ENCODE results near the gene TOM1. TPM values are rescaled to one million over a fixed set of nuclear protein-coding genes. Genes with fewer than 3 reads are reported as not detected.

Gene TOM1
- 41.6 and 45.0 TPM in 2 replicates for polyA plus RNA-seq (2013)

DNA sequence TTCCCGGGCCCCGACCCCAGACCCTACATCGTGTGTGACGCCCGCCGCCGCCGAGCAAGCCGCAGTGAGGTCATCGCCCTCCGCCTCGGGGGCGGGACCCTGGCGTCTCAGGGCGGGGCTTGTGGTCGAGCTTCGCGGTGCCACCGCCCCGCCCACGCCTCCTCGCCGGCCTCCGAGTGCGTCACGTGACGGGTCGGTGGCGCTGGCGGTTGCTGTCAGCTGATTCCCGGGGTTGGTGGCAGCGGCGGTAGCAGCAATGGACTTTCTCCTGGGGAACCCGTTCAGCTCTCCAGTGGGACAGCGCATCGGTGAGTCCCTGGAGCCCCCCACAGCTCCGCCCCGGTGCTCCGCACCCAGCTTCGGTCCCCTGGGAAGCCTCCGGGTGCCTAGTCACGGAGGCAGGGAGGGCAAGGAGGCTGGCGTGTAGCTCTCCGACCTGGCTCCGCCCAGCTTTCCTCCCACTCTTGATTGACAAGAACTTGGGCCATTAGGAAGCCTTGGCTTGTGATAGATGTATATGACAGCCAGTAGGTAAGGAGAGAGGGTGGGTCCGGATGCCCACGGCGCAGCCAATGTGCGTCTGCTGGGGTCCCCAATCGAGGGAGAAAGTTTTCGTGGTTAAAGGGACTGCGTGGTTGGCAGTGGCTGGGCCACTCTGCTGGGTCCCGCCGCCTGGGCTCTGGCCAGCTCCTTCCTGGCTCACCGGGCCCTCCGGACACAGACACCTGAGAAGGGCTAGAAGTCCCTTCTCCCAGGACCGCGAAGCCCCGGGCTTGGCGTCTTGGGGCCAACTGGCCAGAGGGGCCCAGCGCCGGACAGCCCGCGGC is at the start of gene TOM1:
Gene TOM1, plus strand, starts transcription at position 222 of the 827 bp plus-strand sequence. Its CDS starts 35 bp downstream, at position 257.
- Histone ChIP-seq H3K9me3 (ENCODE audit: insufficient read depth, low read depth, low read length) (no peaks in the 10 kb centered on the region), H2BK120ac (ENCODE audit: insufficient read depth, low read length, poor library complexity) (peak within 1 kb of the TSS; percentile 29), H3K27ac (ENCODE audit: low read depth, low read length) (peak within 1 kb of the TSS; percentile 88), H3K9ac (ENCODE audit: low read length) (peak within 1 kb of the TSS; percentile 79), H4K8ac (ENCODE audit: low read depth, low read length) (peak within 1 kb of the TSS; percentile 87), H2BK12ac (ENCODE audit: low read length) (peak within 1 kb of the TSS; percentile 2), H2BK5ac (ENCODE audit: low read depth, low read length, poor library complexity) (peak within 1 kb of the TSS; percentile 92), H3K14ac (ENCODE audit: low read length) (peak within 1 kb of the TSS; percentile 75), H3K23ac (ENCODE audit: low read length) (no peak within 1 kb of the TSS), H4K91ac (ENCODE audit: low read depth, low read length) (peak within 1 kb of the TSS; percentile 80), H3K4me3 (ENCODE audit: low read depth, low read length) (peak within 1 kb of the TSS; percentile 87), H3K4ac (ENCODE audit: low read depth, low read length) (peak within 1 kb of the TSS; percentile 38), H3K27me3 (ENCODE audit: insufficient read depth, low read length) (no peaks in the 10 kb centered on the region), H3K4me1 (ENCODE audit: control insufficient read depth in 1 of 2, insufficient read depth in 2 of 2, low read length in 2 of 2) (peaks cover 12% of the 10 kb centered on the region in 2 experiments), H3K4me2 (ENCODE audit: low read length) (peak within 1 kb of the TSS; percentile 87), H3K79me1 (ENCODE audit: low read length) (peaks cover 13% of the 10 kb centered on the region), H3K79me2 (ENCODE audit: control insufficient read depth, insufficient read depth, low read length, poor library complexity) (peaks cover 6% of the 10 kb centered on the region), H4K12ac (ENCODE audit: low read depth, low read length) (peak within 1 kb of the TSS; percentile 54), H3K18ac (ENCODE audit: low read length) (peak within 1 kb of the TSS; percentile 87), H2AK5ac (ENCODE audit: low read length) (peak within 1 kb of the TSS; percentile 42), H2AFZ (ENCODE audit: insufficient read depth, low read length, poor library complexity) (peak within 1 kb of the TSS; percentile 64), H3K36me3 (ENCODE audit: control insufficient read depth in 1 of 2, insufficient read depth in 2 of 2, low read length in 2 of 2) (peaks cover 2 to 5% of the 10 kb centered on the region in 2 experiments)
- WGBS (ENCODE audit: extremely low coverage, insufficient coverage, insufficient read length): no CpG with 5 or more reads among the region's 64 CpGs
- peak; percentile 98 to 100 for DNase-seq

DNA sequence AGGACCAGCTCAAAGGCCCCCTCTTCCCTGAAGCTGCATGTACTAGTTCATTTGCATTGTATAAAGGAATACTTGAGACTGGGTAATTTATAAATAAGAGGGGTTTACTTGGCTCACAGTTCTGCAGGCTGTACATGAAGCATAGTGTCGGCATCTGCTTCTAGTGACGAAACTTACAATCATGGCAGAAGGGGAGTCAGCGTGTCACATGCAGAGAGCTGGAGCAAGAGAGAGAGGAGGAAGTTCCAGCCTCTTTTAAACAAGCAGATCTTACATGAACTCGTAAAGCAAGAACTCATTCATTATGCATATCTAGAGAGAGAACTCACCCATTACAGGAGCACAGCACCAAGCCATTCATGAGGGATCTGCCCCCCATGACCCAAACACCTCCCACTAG is 49.5 kb upstream of the TOM1 start:
- H3K14ac ChIP-seq (ENCODE audit: low read length): no peak overlapping the region
- no peaks in the 10 kb centered on the region for H3K27me3 ChIP-seq (ENCODE audit: insufficient read depth, low read length)
- H2AK5ac ChIP-seq (ENCODE audit: low read length): no peak overlapping the region
- no peak overlapping the region for H3K23ac ChIP-seq (ENCODE audit: low read length)
- no peak overlapping the region for H4K8ac ChIP-seq (ENCODE audit: low read depth, low read length)
- no peak overlapping the region for H4K91ac ChIP-seq (ENCODE audit: low read depth, low read length)
- no peak overlapping the region for H2BK5ac ChIP-seq (ENCODE audit: low read depth, low read length, poor library complexity)
- WGBS (ENCODE audit: extremely low coverage, insufficient coverage, insufficient read length): no CpG with 5 or more reads among the region's 4 CpGs
- no peak overlapping the region for H4K12ac ChIP-seq (ENCODE audit: low read depth, low read length)
- H3K4me3 ChIP-seq (ENCODE audit: low read depth, low read length): no peak overlapping the region
- H2BK12ac ChIP-seq (ENCODE audit: low read length): no peak overlapping the region
- peaks cover 1% of the 10 kb centered on the region for H3K9me3 ChIP-seq (ENCODE audit: insufficient read depth, low read depth, low read length)
- H3K4me1 ChIP-seq (ENCODE audit: control insufficient read depth in 1 of 2, insufficient read depth in 2 of 2, low read length in 2 of 2): no peaks in the 10 kb centered on the region
- H2AFZ ChIP-seq (ENCODE audit: insufficient read depth, low read length, poor library complexity): no peak overlapping the region
- H3K79me1 ChIP-seq (ENCODE audit: low read length): no peaks in the 10 kb centered on the region
- H3K27ac ChIP-seq (ENCODE audit: low read depth, low read length): no peak overlapping the region
- no peaks in the 10 kb centered on the region for H3K79me2 ChIP-seq (ENCODE audit: control insufficient read depth, insufficient read depth, low read length, poor library complexity)
- no peak overlapping the region for H3K4me2 ChIP-seq (ENCODE audit: low read length)
- H3K9ac ChIP-seq (ENCODE audit: low read length): no peak overlapping the region
- no peak overlapping the region for H3K4ac ChIP-seq (ENCODE audit: low read depth, low read length)
- no peak overlapping the region for H3K18ac ChIP-seq (ENCODE audit: low read length)
- H2BK120ac ChIP-seq (ENCODE audit: insufficient read depth, low read length, poor library complexity): no peak overlapping the region
- peak in 1 of 2 donors; percentile 30 for DNase-seq
- H3K36me3 ChIP-seq (ENCODE audit: control insufficient read depth in 1 of 2, insufficient read depth in 2 of 2, low read length in 2 of 2): no peaks in the 10 kb centered on the region

DNA sequence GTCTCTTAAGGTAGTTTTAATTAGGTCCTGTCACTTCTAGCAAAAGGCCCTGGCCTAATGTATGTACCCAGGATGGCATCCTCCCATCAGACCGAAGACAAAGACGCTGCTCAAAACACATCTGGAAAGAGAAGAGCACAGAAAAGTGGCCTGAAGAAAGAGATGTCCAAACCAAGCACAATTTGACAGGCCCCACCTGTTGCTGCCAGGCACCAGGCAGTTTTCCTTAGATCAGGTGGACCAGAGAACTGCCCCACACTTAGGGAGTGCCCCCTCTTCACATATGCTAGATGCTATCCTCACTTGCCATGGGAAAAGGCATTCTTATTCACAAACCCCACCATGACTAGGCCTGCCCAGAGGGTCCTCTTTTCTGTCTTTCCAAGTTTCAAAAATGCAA is 45.7 kb upstream of the TOM1 start:
- no peak for DNase-seq
- no peak overlapping the region for H3K27ac ChIP-seq (ENCODE audit: low read depth, low read length)
- no peak overlapping the region for H4K12ac ChIP-seq (ENCODE audit: low read depth, low read length)
- no peak overlapping the region for H3K4me3 ChIP-seq (ENCODE audit: low read depth, low read length)
- no peak overlapping the region for H3K4ac ChIP-seq (ENCODE audit: low read depth, low read length)
- H2AFZ ChIP-seq (ENCODE audit: insufficient read depth, low read length, poor library complexity): no peak overlapping the region
- H3K4me2 ChIP-seq (ENCODE audit: low read length): no peak overlapping the region
- no peak overlapping the region for H3K14ac ChIP-seq (ENCODE audit: low read length)
- H2BK5ac ChIP-seq (ENCODE audit: low read depth, low read length, poor library complexity): no peak overlapping the region
- no peaks in the 10 kb centered on the region for H3K27me3 ChIP-seq (ENCODE audit: insufficient read depth, low read length)
- H3K23ac ChIP-seq (ENCODE audit: low read length): no peak overlapping the region
- no peak overlapping the region for H4K8ac ChIP-seq (ENCODE audit: low read depth, low read length)
- no peaks in the 10 kb centered on the region for H3K9me3 ChIP-seq (ENCODE audit: insufficient read depth, low read depth, low read length)
- H2BK120ac ChIP-seq (ENCODE audit: insufficient read depth, low read length, poor library complexity): no peak overlapping the region
- no CpG with 5 or more reads among the region's 2 CpGs for WGBS (ENCODE audit: extremely low coverage, insufficient coverage, insufficient read length)
- H3K18ac ChIP-seq (ENCODE audit: low read length): no peak overlapping the region
- no peak overlapping the region for H3K9ac ChIP-seq (ENCODE audit: low read length)
- no peak overlapping the region for H2BK12ac ChIP-seq (ENCODE audit: low read length)
- H3K79me2 ChIP-seq (ENCODE audit: control insufficient read depth, insufficient read depth, low read length, poor library complexity): peaks cover 9% of the 10 kb centered on the region
- H3K79me1 ChIP-seq (ENCODE audit: low read length): peaks cover 9% of the 10 kb centered on the region
- H2AK5ac ChIP-seq (ENCODE audit: low read length): no peak overlapping the region
- H4K91ac ChIP-seq (ENCODE audit: low read depth, low read length): no peak overlapping the region
- no peaks in the 10 kb centered on the region for H3K36me3 ChIP-seq (ENCODE audit: control insufficient read depth in 1 of 2, insufficient read depth in 2 of 2, low read length in 2 of 2)
- peaks cover 4 to 6% of the 10 kb centered on the region in 2 experiments for H3K4me1 ChIP-seq (ENCODE audit: control insufficient read depth in 1 of 2, insufficient read depth in 2 of 2, low read length in 2 of 2)

DNA sequence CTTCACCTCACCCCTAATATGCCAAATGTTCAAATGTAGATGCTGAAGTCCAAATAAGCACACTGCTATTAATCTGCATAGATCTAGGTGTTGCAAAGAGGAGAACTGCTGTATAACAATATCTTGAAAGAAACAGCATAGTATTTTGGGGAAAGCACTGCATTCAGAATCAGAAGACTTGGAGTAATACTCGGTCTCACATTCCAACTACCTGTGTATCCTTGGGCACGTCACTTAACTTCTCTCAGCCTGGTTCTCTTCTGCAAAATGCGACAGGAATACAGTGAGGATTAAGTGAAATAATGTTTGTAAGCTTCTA is 42.7 kb upstream of the TOM1 start:
- Histone ChIP-seq H2AK5ac (ENCODE audit: low read length) (no peak overlapping the region), H2BK120ac (ENCODE audit: insufficient read depth, low read length, poor library complexity) (no peak overlapping the region), H3K18ac (ENCODE audit: low read length) (no peak overlapping the region), H3K14ac (ENCODE audit: low read length) (peak overlapping the region; percentile 60), H3K27ac (ENCODE audit: low read depth, low read length) (no peak overlapping the region), H3K23ac (ENCODE audit: low read length) (no peak overlapping the region), H3K4me3 (ENCODE audit: low read depth, low read length) (no peak overlapping the region), H3K79me2 (ENCODE audit: control insufficient read depth, insufficient read depth, low read length, poor library complexity) (peaks cover 9% of the 10 kb centered on the region), H3K4me1 (ENCODE audit: control insufficient read depth in 1 of 2, insufficient read depth in 2 of 2, low read length in 2 of 2) (peaks cover 4 to 6% of the 10 kb centered on the region in 2 experiments), H2AFZ (ENCODE audit: insufficient read depth, low read length, poor library complexity) (peak overlapping the region; percentile 92), H4K91ac (ENCODE audit: low read depth, low read length) (peak overlapping the region; percentile 21), H3K36me3 (ENCODE audit: control insufficient read depth in 1 of 2, insufficient read depth in 2 of 2, low read length in 2 of 2) (peaks cover 0 to under 1% of the 10 kb centered on the region in 2 experiments), H3K4ac (ENCODE audit: low read depth, low read length) (no peak overlapping the region), H2BK5ac (ENCODE audit: low read depth, low read length, poor library complexity) (peak overlapping the region; percentile 63), H2BK12ac (ENCODE audit: low read length) (no peak overlapping the region), H3K79me1 (ENCODE audit: low read length) (peaks cover 9% of the 10 kb centered on the region), H3K9ac (ENCODE audit: low read length) (no peak overlapping the region), H4K8ac (ENCODE audit: low read depth, low read length) (peak overlapping the region; percentile 99), H3K27me3 (ENCODE audit: insufficient read depth, low read length) (no peaks in the 10 kb centered on the region), H3K9me3 (ENCODE audit: insufficient read depth, low read depth, low read length) (no peaks in the 10 kb centered on the region), H4K12ac (ENCODE audit: low read depth, low read length) (no peak overlapping the region), H3K4me2 (ENCODE audit: low read length) (peak overlapping the region; percentile 89)
- WGBS (ENCODE audit: extremely low coverage, insufficient coverage, insufficient read length): no CpG with 5 or more reads among the region's 3 CpGs
- DNase-seq: no peak
